ENCODE data around the gene UMODL1. TPM values are rescaled to one million over a fixed set of nuclear protein-coding genes. Genes with fewer than 3 reads are reported as not detected.

Gene UMODL1
- total and polyA plus RNA-seq, 2 of the 13 experiments (the other 11 are each of a cell fraction or from before 2014, with no cell fraction given): not detected

- TF ChIP-seq, protein P1, sequence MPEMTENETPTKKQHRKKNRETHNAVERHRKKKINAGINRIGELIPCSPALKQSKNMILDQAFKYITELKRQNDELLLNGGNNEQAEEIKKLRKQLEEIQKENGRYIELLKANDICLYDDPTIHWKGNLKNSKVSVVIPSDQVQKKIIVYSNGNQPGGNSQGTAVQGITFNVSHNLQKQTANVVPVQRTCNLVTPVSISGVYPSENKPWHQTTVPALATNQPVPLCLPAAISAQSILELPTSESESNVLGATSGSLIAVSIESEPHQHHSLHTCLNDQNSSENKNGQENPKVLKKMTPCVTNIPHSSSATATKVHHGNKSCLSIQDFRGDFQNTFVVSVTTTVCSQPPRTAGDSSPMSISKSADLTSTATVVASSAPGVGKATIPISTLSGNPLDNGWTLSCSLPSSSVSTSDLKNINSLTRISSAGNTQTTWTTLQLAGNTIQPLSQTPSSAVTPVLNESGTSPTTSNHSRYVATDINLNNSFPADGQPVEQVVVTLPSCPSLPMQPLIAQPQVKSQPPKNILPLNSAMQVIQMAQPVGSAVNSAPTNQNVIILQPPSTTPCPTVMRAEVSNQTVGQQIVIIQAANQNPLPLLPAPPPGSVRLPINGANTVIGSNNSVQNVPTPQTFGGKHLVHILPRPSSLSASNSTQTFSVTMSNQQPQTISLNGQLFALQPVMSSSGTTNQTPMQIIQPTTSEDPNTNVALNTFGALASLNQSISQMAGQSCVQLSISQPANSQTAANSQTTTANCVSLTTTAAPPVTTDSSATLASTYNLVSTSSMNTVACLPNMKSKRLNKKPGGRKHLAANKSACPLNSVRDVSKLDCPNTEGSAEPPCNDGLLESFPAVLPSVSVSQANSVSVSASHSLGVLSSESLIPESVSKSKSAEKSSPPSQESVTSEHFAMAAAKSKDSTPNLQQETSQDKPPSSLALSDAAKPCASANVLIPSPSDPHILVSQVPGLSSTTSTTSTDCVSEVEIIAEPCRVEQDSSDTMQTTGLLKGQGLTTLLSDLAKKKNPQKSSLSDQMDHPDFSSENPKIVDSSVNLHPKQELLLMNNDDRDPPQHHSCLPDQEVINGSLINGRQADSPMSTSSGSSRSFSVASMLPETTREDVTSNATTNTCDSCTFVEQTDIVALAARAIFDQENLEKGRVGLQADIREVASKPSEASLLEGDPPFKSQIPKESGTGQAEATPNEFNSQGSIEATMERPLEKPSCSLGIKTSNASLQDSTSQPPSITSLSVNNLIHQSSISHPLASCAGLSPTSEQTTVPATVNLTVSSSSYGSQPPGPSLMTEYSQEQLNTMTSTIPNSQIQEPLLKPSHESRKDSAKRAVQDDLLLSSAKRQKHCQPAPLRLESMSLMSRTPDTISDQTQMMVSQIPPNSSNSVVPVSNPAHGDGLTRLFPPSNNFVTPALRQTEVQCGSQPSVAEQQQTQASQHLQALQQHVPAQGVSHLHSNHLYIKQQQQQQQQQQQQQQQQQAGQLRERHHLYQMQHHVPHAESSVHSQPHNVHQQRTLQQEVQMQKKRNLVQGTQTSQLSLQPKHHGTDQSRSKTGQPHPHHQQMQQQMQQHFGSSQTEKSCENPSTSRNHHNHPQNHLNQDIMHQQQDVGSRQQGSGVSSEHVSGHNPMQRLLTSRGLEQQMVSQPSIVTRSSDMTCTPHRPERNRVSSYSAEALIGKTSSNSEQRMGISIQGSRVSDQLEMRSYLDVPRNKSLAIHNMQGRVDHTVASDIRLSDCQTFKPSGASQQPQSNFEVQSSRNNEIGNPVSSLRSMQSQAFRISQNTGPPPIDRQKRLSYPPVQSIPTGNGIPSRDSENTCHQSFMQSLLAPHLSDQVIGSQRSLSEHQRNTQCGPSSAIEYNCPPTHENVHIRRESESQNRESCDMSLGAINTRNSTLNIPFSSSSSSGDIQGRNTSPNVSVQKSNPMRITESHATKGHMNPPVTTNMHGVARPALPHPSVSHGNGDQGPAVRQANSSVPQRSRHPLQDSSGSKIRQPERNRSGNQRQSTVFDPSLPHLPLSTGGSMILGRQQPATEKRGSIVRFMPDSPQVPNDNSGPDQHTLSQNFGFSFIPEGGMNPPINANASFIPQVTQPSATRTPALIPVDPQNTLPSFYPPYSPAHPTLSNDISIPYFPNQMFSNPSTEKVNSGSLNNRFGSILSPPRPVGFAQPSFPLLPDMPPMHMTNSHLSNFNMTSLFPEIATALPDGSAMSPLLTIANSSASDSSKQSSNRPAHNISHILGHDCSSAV (CRISPR knock-in tag; IDR thresholded peaks at IDR 0.05; ENCODE audit: borderline replicate concordance): no peak
- TF ChIP-seq ZNF790 (CRISPR knock-in tag; IDR thresholded peaks at IDR 0.05; ENCODE audit: borderline replicate concordance): no peak
- no peak for TF ChIP-seq ZNF207 (IDR thresholded peaks at IDR 0.05; ENCODE audit: borderline replicate concordance)
- TF ChIP-seq ZNF17 (CRISPR knock-in tag; IDR thresholded peaks at IDR 0.05): no peak
- TF ChIP-seq, protein P2, sequence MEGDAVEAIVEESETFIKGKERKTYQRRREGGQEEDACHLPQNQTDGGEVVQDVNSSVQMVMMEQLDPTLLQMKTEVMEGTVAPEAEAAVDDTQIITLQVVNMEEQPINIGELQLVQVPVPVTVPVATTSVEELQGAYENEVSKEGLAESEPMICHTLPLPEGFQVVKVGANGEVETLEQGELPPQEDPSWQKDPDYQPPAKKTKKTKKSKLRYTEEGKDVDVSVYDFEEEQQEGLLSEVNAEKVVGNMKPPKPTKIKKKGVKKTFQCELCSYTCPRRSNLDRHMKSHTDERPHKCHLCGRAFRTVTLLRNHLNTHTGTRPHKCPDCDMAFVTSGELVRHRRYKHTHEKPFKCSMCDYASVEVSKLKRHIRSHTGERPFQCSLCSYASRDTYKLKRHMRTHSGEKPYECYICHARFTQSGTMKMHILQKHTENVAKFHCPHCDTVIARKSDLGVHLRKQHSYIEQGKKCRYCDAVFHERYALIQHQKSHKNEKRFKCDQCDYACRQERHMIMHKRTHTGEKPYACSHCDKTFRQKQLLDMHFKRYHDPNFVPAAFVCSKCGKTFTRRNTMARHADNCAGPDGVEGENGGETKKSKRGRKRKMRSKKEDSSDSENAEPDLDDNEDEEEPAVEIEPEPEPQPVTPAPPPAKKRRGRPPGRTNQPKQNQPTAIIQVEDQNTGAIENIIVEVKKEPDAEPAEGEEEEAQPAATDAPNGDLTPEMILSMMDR (CRISPR knock-in tag; IDR thresholded peaks at IDR 0.05): no peak
- no peak for TF ChIP-seq CREBL2 (CRISPR knock-in tag; IDR thresholded peaks at IDR 0.05; ENCODE audit: borderline replicate concordance)
- TF ChIP-seq GPN1 (CRISPR knock-in tag; IDR thresholded peaks at IDR 0.05; ENCODE audit: borderline replicate concordance): no peak
- no peak for TF ChIP-seq ARNT2 (CRISPR knock-in tag; IDR thresholded peaks at IDR 0.05; ENCODE audit: low read depth)
- TF ChIP-seq PAX8 (CRISPR knock-in tag; IDR thresholded peaks at IDR 0.05; ENCODE audit: borderline replicate concordance): no peak
- no peak for TF ChIP-seq ZNF350 (CRISPR knock-in tag; IDR thresholded peaks at IDR 0.05; ENCODE audit: borderline replicate concordance, low read depth)
- TF ChIP-seq MAZ (IDR thresholded peaks at IDR 0.05; ENCODE audit: borderline replicate concordance, low read depth, low read length): no peak
- TF ChIP-seq MAZ (CRISPR knock-in tag; IDR thresholded peaks at IDR 0.05; ENCODE audit: low read depth): 0 out of 2 replicates have a peak, but pooled peaks have one; percentile 15
- peak; percentile 69 for TF ChIP-seq GATAD2A (CRISPR knock-in tag; IDR thresholded peaks at IDR 0.05)
- TF ChIP-seq RXRA (CRISPR knock-in tag; IDR thresholded peaks at IDR 0.05): peak; percentile 38; the same call in 1 of the 2 replicates
- no peak for TF ChIP-seq ZNF788 (CRISPR knock-in tag; IDR thresholded peaks at IDR 0.05; ENCODE audit: borderline replicate concordance)
- TF ChIP-seq ARID4A (CRISPR knock-in tag; IDR thresholded peaks at IDR 0.05; ENCODE audit: borderline replicate concordance): peak; percentile 24; the same call in 1 of the 2 replicates
Measured at GRCh38 chr21:42037943-42038342, 33.2 kb upstream of the UMODL1 start (continued).
